GM19397 (cell line): Measurements from ENCODE around the gene SCGB1D1.

Experiments used
- ATAC-seq: cut with Tn5 transposase; IDR thresholded peaks from one replicate; pipeline ENCODE4 v1.9.1; 2021; ENCODE audit warnings: mild to moderate bottlenecking, moderate library complexity; ENCODE audit not compliant: unreplicated experiment

Gene SCGB1D1

GRCh38 chr11:62221498-62221897 is 31.5 kb downstream of the SCGB1D1 start:
- ATAC-seq: no peak

GRCh38 chr11:62223095-62223494 is 33.1 kb downstream of the SCGB1D1 start:
- ATAC-seq: no peak

- no peak for ATAC-seq
Measured at GRCh38 chr11:62233730-62234129, 43.7 kb downstream of the SCGB1D1 start.

- no peak for ATAC-seq
Measured at GRCh38 chr11:62236187-62236586, 46.2 kb downstream of the SCGB1D1 start.

- ATAC-seq: no peak
Measured at GRCh38 chr11:62237499-62237898, 47.5 kb downstream of the SCGB1D1 start.

GRCh38 chr11:62238151-62238550 is 48.1 kb downstream of the SCGB1D1 start:
- no peak for ATAC-seq

- no peak for ATAC-seq
Measured at GRCh38 chr11:62241095-62241494, 51.1 kb downstream of the SCGB1D1 start.

- ATAC-seq: no peak
Measured at GRCh38 chr11:62242021-62242420, 52.0 kb downstream of the SCGB1D1 start, which contains the start of gene SCGB1D2. TSS of gene SCGB1D2 (plus strand) at chr11:62242239. CDS start at chr11:62242308, 69 bp downstream.
